Measurements from ENCODE around the gene DLL4. TPM values are rescaled to one million over a fixed set of nuclear protein-coding genes. Genes with fewer than 3 reads are reported as not detected.

DLL4 gene
- total RNA-seq, 1 donor from 2014 or later, result 11.5 TPM

DNA sequence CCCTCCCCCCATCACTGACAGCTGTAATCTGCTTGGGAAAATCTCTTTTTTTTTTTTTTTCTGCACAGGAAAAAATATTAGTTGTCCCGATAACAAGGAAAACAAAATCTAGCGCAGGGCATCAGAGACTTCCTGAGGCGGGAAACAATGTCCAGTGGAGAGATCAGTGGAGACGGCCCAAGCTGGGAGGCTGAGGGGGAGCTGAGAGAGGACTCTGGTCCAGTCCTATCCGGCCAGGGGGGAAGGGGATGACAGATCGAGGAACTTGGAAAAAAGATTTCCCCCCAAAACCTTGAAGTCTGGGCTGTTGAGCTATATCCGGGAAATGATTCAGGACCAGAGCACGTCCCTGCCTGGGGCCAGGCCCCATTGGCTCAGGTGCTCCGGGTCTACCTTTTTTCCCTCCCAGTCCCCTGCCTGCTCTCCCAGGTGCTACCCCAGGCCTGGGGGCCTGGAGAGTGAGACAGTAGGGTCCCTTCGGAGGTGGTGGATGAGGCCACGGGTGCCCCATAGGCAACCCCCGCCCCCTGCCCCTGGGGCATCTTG is 14.0 kb upstream of the DLL4 start:
- H3K9me3 ChIP-seq (ENCODE audit: control insufficient read depth in 3 of 3, low read length in 3 of 3), result no peaks in the 10 kb centered on the region

DNA sequence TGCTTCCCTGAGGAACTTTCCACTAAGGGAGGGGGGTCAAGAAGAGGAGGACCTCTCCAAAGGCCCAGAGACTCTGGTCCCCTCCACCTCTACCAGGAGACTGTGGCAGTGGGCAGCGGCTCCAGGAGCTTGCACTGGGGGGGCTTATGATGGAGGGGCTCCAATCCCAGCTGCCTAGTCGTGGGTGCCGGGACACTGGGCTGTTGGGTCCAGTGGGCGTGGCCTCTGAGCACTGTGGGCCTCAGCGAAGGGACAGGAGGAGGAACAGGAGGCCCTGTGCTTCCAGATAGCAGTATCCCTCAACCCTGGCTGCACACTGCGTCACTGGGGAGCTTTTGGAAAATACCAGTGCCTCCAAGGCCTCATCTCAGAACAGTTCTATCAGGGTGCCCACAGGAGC is 13.5 kb upstream of the DLL4 start:
- Histone ChIP-seq H3K4me3 (ENCODE audit: low read length in 3 of 3) (no peak overlapping the region), H3K4me1 (ENCODE audit: control insufficient read depth in 3 of 3, insufficient read depth in 3 of 3, low read length in 3 of 3) (peaks cover 0 to 22% (median 6%) of the 10 kb centered on the region in 3 donors), H3K36me3 (ENCODE audit: control insufficient read depth in 3 of 3, insufficient read depth in 3 of 3, low read length in 3 of 3) (no peaks in the 10 kb centered on the region), H3K27me3 (ENCODE audit: control insufficient read depth in 3 of 3, insufficient read depth in 3 of 3, low read length in 3 of 3) (peaks cover 0 to 5% (median 0%) of the 10 kb centered on the region in 3 donors), H3K9ac (ENCODE audit: low read depth in 1 of 3, low read length in 3 of 3) (no peak overlapping the region), H3K27ac (ENCODE audit: low read depth, low read length) (no peak overlapping the region), H3K9me3 (ENCODE audit: control insufficient read depth in 3 of 3, low read length in 3 of 3) (no peaks in the 10 kb centered on the region)

More for the DNA sequence above, 14.0 kb upstream of the DLL4 start:
- H3K27me3 ChIP-seq (ENCODE audit: control insufficient read depth in 3 of 3, insufficient read depth in 3 of 3, low read length in 3 of 3), result peaks cover 0 to 5% (median 0%) of the 10 kb centered on the region in 3 donors
- no peaks in the 10 kb centered on the region for H3K36me3 ChIP-seq (ENCODE audit: control insufficient read depth in 3 of 3, insufficient read depth in 3 of 3, low read length in 3 of 3)
- peaks cover 3 to 22% (median 6%) of the 10 kb centered on the region in 3 donors for H3K4me1 ChIP-seq (ENCODE audit: control insufficient read depth in 3 of 3, insufficient read depth in 3 of 3, low read length in 3 of 3)
- H3K9ac ChIP-seq (ENCODE audit: low read depth in 1 of 3, low read length in 3 of 3), result no peak overlapping the region
- H3K27ac ChIP-seq (ENCODE audit: low read depth, low read length), result no peak overlapping the region
- no peak overlapping the region for H3K4me3 ChIP-seq (ENCODE audit: low read length in 3 of 3)

DNA sequence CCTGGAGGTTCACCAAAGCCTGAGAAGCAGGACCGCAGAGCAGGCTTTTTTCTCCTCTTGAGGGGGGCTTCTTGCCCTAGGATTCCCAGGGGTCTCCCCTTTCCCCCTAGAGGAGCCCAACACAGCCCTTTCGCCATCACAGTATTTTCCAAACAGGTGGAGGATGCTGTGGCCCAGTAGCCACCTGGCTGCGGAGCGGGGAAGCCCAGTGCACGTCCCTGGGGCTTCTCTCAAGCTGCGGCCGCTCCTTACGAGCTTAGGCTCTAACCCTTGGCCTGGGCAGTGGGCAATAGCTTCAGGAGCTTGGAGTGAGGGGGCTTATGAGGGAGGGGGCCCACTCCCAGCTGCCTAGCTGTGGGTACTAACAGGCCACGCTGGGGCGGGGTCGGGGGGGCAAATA is 11.6 kb upstream of the DLL4 start:
- Histone ChIP-seq H3K36me3 (ENCODE audit: control insufficient read depth in 3 of 3, insufficient read depth in 3 of 3, low read length in 3 of 3) (no peaks in the 10 kb centered on the region), H3K9me3 (ENCODE audit: control insufficient read depth in 3 of 3, low read length in 3 of 3) (no peaks in the 10 kb centered on the region), H3K4me3 (ENCODE audit: low read length in 3 of 3) (no peak overlapping the region), H3K9ac (ENCODE audit: low read depth in 1 of 3, low read length in 3 of 3) (peak overlapping the region in 2 of 3 donors; percentile 6 to 40), H3K4me1 (ENCODE audit: control insufficient read depth in 3 of 3, insufficient read depth in 3 of 3, low read length in 3 of 3) (peaks cover 4 to 20% (median 7%) of the 10 kb centered on the region in 3 donors), H3K27me3 (ENCODE audit: control insufficient read depth in 3 of 3, insufficient read depth in 3 of 3, low read length in 3 of 3) (peaks cover 0 to 5% (median 0%) of the 10 kb centered on the region in 3 donors), H3K27ac (ENCODE audit: low read depth, low read length) (peak overlapping the region; percentile 50)

DNA sequence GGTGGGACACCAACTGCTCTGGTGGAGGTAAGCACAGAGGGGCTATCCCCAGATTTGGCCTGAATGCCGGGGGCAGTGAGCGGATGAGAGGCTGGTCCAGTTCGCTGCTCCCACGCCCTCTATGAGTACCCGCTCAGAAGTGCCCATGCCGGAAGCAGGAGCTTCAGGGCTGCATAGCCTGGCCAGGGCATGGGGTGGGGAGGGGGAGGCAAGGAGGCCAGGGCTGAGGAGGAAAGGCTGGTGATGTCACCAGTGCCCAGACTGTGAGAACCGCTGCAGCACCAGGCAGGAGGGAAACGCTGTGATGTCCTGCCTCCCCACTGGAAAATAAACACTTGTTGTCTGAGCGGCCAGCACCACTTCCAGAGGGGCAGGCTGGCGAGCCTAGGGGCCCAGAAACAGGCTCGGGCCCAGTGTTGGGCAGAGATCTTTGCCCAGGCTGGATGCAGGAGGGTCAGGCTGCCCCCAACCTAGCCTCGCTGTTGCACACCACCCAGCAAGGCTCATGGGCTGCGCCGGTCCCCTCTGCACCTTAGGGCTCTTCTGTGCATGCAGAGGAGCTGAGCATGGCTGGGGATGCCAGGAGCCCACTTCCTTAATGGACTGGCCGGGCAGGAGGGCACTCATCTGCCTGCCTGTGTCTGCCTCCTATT is 10.9 kb upstream of the DLL4 start:
- H3K36me3 ChIP-seq (ENCODE audit: control insufficient read depth in 3 of 3, insufficient read depth in 3 of 3, low read length in 3 of 3), result no peaks in the 10 kb centered on the region
- H3K27me3 ChIP-seq (ENCODE audit: control insufficient read depth in 3 of 3, insufficient read depth in 3 of 3, low read length in 3 of 3), result peaks cover 0 to 5% (median 0%) of the 10 kb centered on the region in 3 donors
- peak overlapping the region in 1 of 3 donors; percentile 33 for H3K9ac ChIP-seq (ENCODE audit: low read depth in 1 of 3, low read length in 3 of 3)
- H3K4me1 ChIP-seq (ENCODE audit: control insufficient read depth in 3 of 3, insufficient read depth in 3 of 3, low read length in 3 of 3), result peaks cover 11 to 25% (median 13%) of the 10 kb centered on the region in 3 donors
- H3K4me3 ChIP-seq (ENCODE audit: low read length in 3 of 3), result peak overlapping the region in 1 of 3 donors; percentile 22
- H3K27ac ChIP-seq (ENCODE audit: low read depth, low read length), result peak overlapping the region; percentile 50
- H3K9me3 ChIP-seq (ENCODE audit: control insufficient read depth in 3 of 3, low read length in 3 of 3), result no peaks in the 10 kb centered on the region

DNA sequence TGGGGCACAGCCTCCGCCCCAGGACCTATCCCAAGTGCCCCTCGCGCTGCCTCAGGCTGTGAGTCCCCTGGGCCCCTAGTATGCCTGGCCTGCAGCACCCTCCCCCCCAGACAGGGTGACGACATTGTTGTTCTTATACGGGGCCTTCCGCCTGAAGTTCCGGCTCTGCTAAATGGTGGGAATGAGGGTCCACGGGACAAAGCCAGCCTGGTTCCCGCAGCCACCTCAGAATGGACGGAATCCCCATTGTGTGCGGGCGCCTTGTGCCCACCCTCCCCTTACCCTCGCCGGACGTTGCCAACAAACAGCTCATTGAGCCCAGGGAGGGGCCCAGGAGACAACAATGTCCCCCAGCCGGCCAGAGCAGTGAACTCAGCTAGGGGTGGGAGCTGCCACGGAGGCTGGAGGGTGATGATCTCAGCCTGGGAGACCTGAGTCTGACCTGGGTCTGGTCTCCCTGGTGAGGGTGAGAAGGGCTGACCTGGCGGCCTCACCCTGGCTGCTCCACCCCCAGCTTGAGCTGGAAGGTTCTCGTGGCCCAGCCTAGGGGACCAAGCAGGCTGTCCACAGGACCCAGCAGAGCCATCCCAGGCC is 10.2 kb upstream of the DLL4 start:
- Histone ChIP-seq H3K9me3 (ENCODE audit: control insufficient read depth in 3 of 3, low read length in 3 of 3) (no peaks in the 10 kb centered on the region), H3K27ac (ENCODE audit: low read depth, low read length) (peak overlapping the region; percentile 50), H3K9ac (ENCODE audit: low read depth in 1 of 3, low read length in 3 of 3) (peak overlapping the region in 1 of 3 donors; percentile 45), H3K36me3 (ENCODE audit: control insufficient read depth in 3 of 3, insufficient read depth in 3 of 3, low read length in 3 of 3) (no peaks in the 10 kb centered on the region), H3K4me3 (ENCODE audit: low read length in 3 of 3) (no peak overlapping the region), H3K27me3 (ENCODE audit: control insufficient read depth in 3 of 3, insufficient read depth in 3 of 3, low read length in 3 of 3) (peaks cover 0 to 5% (median 0%) of the 10 kb centered on the region in 3 donors), H3K4me1 (ENCODE audit: control insufficient read depth in 3 of 3, insufficient read depth in 3 of 3, low read length in 3 of 3) (peaks cover 17 to 31% (median 19%) of the 10 kb centered on the region in 3 donors)

DNA sequence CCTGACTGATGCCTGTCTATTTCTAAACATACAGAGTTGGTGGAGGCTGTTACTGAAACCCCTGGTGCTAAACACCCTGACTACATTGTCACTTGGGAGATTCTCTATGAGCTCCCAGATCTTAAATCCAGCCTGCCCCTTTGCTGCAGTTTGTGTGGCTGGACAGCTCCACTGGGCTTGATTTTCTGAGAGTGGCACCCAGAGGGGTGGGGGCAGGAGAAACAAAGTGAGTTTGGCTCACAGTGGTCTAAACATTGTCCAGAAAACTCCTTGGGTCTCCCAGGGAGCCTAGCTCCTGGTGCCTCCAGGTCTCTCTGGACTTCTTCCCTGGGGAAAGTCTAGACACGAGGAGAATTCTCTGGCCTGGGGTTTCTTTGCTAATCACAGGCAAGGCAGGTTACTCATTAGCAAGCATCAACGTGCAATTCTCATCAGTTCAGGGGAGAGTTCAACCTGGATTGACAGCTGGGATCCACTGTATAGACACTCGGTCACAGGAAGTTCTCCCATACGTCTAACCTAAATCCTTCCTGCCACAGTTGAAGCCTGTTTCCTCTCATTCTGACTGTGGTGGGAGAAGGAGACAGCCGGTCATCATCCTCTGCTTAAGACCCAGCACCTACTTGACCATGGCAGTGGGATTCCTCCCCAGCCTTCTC is 7.1 kb upstream of the DLL4 start:
- Histone ChIP-seq H3K4me1 (ENCODE audit: control insufficient read depth in 3 of 3, insufficient read depth in 3 of 3, low read length in 3 of 3) (peaks cover 23 to 36% (median 26%) of the 10 kb centered on the region in 3 donors), H3K4me3 (ENCODE audit: low read length in 3 of 3) (no peak overlapping the region), H3K36me3 (ENCODE audit: control insufficient read depth in 3 of 3, insufficient read depth in 3 of 3, low read length in 3 of 3) (no peaks in the 10 kb centered on the region), H3K27me3 (ENCODE audit: control insufficient read depth in 3 of 3, insufficient read depth in 3 of 3, low read length in 3 of 3) (peaks cover 15 to 23% (median 18%) of the 10 kb centered on the region in 3 donors), H3K27ac (ENCODE audit: low read depth, low read length) (no peak overlapping the region), H3K9ac (ENCODE audit: low read depth in 1 of 3, low read length in 3 of 3) (no peak overlapping the region), H3K9me3 (ENCODE audit: control insufficient read depth in 3 of 3, low read length in 3 of 3) (no peaks in the 10 kb centered on the region)

DNA sequence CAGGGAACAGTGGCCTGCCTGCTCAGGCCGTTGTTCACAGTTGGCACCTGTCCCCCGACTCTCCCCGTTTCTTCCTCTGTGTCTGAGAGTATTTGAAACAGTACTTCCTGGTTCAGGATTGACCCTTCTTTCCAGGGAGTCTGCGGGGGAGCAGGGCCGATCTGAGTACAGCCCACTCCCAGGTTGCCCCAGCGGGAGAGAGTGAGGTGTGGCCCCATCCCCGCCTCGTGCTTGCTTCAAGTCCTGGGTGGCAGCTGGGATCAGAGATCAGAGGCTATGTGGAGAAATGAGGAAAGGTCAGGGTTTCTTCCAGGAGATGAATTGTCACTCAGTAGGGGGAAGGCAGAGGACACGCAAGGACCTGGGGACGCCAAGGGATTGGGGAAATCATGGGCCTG is 6.5 kb upstream of the DLL4 start:
- Histone ChIP-seq H3K36me3 (ENCODE audit: control insufficient read depth in 3 of 3, insufficient read depth in 3 of 3, low read length in 3 of 3) (no peaks in the 10 kb centered on the region), H3K27me3 (ENCODE audit: control insufficient read depth in 3 of 3, insufficient read depth in 3 of 3, low read length in 3 of 3) (peaks cover 19 to 27% (median 20%) of the 10 kb centered on the region in 3 donors), H3K9ac (ENCODE audit: low read depth in 1 of 3, low read length in 3 of 3) (peak overlapping the region in 1 of 3 donors; percentile 50), H3K4me1 (ENCODE audit: control insufficient read depth in 3 of 3, insufficient read depth in 3 of 3, low read length in 3 of 3) (peaks cover 20 to 36% (median 28%) of the 10 kb centered on the region in 3 donors), H3K4me3 (ENCODE audit: low read length in 3 of 3) (no peak overlapping the region), H3K9me3 (ENCODE audit: control insufficient read depth in 3 of 3, low read length in 3 of 3) (no peaks in the 10 kb centered on the region), H3K27ac (ENCODE audit: low read depth, low read length) (no peak overlapping the region)

GRCh38 chr15:40923551-40923950 is 5.6 kb upstream of the DLL4 start:
- Histone ChIP-seq H3K27me3 (ENCODE audit: control insufficient read depth in 3 of 3, insufficient read depth in 3 of 3, low read length in 3 of 3) (peaks cover 22 to 31% (median 26%) of the 10 kb centered on the region in 3 donors), H3K36me3 (ENCODE audit: control insufficient read depth in 3 of 3, insufficient read depth in 3 of 3, low read length in 3 of 3) (no peaks in the 10 kb centered on the region), H3K9me3 (ENCODE audit: control insufficient read depth in 3 of 3, low read length in 3 of 3) (no peaks in the 10 kb centered on the region), H3K27ac (ENCODE audit: low read depth, low read length) (peak overlapping the region; percentile 12), H3K9ac (ENCODE audit: low read depth in 1 of 3, low read length in 3 of 3) (peak overlapping the region in 2 of 3 donors; percentile 33 to 50), H3K4me1 (ENCODE audit: control insufficient read depth in 3 of 3, insufficient read depth in 3 of 3, low read length in 3 of 3) (peaks cover 24 to 41% (median 29%) of the 10 kb centered on the region in 3 donors), H3K4me3 (ENCODE audit: low read length in 3 of 3) (no peak overlapping the region)

DNA sequence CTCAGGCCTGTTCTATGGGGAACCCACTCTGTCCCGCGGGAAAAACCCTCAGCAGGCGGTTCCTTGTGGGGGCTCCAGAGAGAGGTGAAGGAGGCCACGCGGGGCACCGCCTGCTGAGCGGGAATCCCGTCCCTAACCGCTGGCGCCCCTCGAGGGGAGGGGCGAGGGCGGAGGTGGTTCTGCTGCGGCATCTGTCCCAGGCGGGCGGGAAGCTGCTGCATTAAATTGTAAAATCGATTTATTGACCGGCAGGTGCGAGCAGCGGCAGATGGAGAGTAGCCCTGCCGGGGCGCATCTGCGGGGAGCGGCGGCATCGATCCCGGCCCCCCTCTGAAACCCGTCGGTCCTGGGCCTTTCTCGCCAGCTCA is 3.7 kb upstream of the DLL4 start:
- Histone ChIP-seq H3K27ac (ENCODE audit: low read depth, low read length) (no peak overlapping the region), H3K36me3 (ENCODE audit: control insufficient read depth in 3 of 3, insufficient read depth in 3 of 3, low read length in 3 of 3) (no peaks in the 10 kb centered on the region), H3K4me1 (ENCODE audit: control insufficient read depth in 3 of 3, insufficient read depth in 3 of 3, low read length in 3 of 3) (peaks cover 43 to 60% (median 45%) of the 10 kb centered on the region in 3 donors), H3K9ac (ENCODE audit: low read depth in 1 of 3, low read length in 3 of 3) (no peak overlapping the region), H3K27me3 (ENCODE audit: control insufficient read depth in 3 of 3, insufficient read depth in 3 of 3, low read length in 3 of 3) (peaks cover 41 to 47% (median 45%) of the 10 kb centered on the region in 3 donors), H3K9me3 (ENCODE audit: control insufficient read depth in 3 of 3, low read length in 3 of 3) (no peaks in the 10 kb centered on the region), H3K4me3 (ENCODE audit: low read length in 3 of 3) (no peak overlapping the region)

Data from skeletal muscle tissue (tissue), 4 donors.